ENCODE data around the gene VAMP4.
"Not testable (repeated sequence)": the region's sequence is repeated elsewhere in the genome, so short reads cannot be mapped to it uniquely, and the experiment has no call there.

The VAMP4 gene

GRCh38 chr1:171748651-171749050, 6.8 kb upstream of the VAMP4 start:
- FAIRE-seq: no peak

GRCh38 chr1:171744986-171745385, 3.1 kb upstream of the VAMP4 start:
- no peak for FAIRE-seq

GRCh38 chr1:171743081-171743870, 1.4 kb upstream of the VAMP4 start:
- no peak for FAIRE-seq

- no peak for FAIRE-seq
These were observed 685 bp upstream of the VAMP4 start for GRCh38 chr1:171742577-171742922.

- no peak for FAIRE-seq
These were observed 636 bp downstream of the VAMP4 start for GRCh38 chr1:171740987-171741871.

DNA sequence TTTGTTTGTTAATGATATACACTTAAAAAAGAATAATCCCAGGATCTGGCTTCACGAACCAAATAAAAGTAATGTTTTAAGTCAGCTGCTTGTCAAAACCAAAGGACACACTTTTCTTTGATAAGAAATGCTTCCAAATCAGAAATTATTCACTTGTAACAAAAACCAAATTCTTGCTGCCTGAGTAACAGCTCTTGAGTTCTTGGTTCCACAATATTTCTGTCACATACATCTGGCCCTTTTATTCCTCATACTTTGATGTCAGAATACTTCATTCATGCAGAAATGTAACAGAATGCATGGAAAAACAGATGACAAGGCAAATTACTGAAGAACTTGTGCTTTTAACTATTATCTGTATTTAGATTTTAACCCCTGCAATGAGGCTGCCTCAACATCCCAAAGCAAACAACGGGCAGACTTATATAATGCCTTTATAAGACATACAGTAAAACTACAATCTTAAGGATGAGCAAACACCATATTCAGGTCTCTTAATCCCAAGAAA, 1.5 kb downstream of the VAMP4 start:
- FAIRE-seq: no peak

- FAIRE-seq: no peak
These were observed 2.2 kb downstream of the VAMP4 start for GRCh38 chr1:171739656-171740055.

DNA sequence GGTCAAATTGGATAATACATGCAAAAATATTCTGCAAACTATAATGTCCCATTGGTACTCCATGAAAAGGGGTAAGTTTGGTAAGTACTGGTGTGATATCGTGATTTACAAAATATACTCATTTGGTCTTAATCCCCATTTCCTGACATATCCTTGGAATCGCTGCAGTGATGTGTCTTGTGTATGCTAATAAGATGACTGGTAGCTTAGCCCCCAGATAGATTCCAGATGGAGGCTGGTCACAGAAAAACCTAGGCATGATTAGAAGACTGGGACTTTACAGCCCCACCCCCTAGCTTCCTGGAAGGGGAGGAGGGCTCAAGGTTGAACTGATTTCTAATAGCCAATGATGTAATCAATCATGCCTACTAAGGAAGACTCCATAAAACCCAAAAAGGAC, 3.0 kb downstream of the VAMP4 start:
- no peak for FAIRE-seq

- FAIRE-seq: no peak
These were observed 5.7 kb downstream of the VAMP4 start for GRCh38 chr1:171736196-171736595.

- no peak for FAIRE-seq
These were observed 11.8 kb downstream of the VAMP4 start for GRCh38 chr1:171730052-171730451.

GRCh38 chr1:171727778-171728177, 14.1 kb downstream of the VAMP4 start:
- FAIRE-seq: no peak

DNA sequence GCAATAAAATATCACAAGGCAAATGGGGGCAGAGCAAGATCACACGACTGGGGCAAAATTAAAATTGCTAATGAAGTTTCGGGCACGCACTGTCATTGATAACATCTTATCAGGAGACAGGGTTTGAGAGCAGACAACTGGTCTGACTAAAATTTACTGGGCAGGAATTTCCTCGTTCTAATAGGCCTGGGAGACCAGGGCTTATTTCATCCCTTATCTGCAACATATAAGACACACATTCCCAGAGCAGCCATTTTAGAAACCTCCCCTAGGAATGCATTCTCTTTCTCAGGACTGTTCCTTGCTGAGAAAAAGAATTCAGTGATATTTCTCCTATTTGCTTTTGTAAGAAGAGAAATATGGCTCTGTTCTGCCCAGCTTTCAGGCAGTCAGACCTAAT, 18.7 kb downstream of the VAMP4 start:
- not testable (repeated sequence) for FAIRE-seq

- FAIRE-seq: no peak
These were observed 23.0 kb downstream of the VAMP4 start for GRCh38 chr1:171718848-171719247.

GRCh38 chr1:171718216-171718615, 23.6 kb downstream of the VAMP4 start:
- FAIRE-seq: no peak

GRCh38 chr1:171717062-171717718, 24.7 kb downstream of the VAMP4 start:
- no peak for FAIRE-seq

- no peak for FAIRE-seq
These were observed 25.2 kb downstream of the VAMP4 start for GRCh38 chr1:171716616-171717015.

DNA sequence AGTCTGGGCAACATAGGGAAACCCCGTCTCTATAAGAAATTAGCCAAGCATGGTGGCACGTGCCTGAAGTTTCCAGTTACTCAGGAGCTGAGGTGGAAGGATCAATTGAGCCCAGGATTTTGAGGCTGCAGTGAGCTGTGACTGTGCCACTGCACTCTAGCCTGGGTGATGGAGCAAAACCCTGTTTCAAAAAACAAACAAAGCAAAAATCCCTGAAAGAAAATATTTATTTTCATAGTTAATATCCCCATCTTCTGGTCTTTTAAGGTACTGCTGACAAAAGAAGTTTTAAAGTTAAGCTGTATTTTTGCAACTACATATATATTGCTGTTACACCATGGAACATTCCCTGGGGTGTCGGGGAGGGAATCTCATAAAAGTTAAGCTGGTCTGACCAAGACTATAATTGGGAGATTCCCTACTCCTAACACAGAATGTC, 26.0 kb downstream of the VAMP4 start:
- no peak for FAIRE-seq

GRCh38 chr1:171712341-171712740, 29.5 kb downstream of the VAMP4 start:
- no peak for FAIRE-seq

- no peak for FAIRE-seq
These were observed 30.2 kb downstream of the VAMP4 start for GRCh38 chr1:171711643-171712042.

DNA sequence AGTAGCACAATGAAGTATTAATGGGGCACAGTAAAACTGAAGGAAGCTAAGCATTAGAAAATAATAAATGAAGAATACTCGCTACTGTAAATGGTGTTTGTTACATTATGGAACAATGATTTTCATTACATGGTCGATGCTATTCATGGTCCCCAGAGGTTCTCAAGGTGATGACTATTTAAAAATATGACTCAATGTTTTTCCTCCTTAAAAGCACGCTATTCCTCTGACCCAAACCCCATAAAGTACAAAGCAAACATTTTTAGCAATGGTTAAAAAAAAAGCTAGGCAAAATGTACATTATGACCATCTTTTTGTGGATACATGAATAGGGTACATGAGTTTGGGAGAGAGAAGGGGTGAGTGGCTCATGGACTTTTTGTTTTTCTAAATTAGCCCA, 34.3 kb downstream of the VAMP4 start:
- no peak for FAIRE-seq

GRCh38 chr1:171702598-171702997, 39.3 kb downstream of the VAMP4 start:
- FAIRE-seq: no peak

DNA sequence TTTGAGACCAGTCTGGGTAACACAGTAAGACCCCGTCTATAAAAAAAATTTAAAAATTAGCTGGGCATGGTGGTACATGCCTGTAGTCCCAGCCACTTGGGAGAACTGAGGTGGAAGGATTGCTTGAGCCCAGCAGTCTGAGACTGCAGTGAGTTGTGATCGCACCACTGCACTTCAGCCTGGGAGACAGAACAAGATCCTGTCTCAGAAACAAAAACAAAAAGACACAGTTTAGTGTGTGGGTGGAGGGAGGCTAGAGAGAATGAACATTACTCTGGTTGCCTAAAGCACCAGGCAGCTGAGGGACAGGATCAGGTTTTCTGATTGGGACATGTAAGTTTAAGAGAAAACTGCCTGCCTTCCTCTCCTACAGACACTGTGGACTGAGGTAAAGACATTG, 42.3 kb downstream of the VAMP4 start:
- FAIRE-seq: no peak

GRCh38 chr1:171695772-171696171, 46.1 kb downstream of the VAMP4 start:
- FAIRE-seq: not testable (repeated sequence)

All from endometrium (tissue), 2 donors.